HG03097 (cell line): ENCODE data around the gene MCTP2.

Experiments used
- ATAC-seq: cut with Tn5 transposase; IDR thresholded peaks from one replicate; pipeline ENCODE4 v1.9.1; 2021; ENCODE audit not compliant: unreplicated experiment, low FRiP score

Gene MCTP2

GRCh38 chr15:94381384-94381783 is 150.0 kb downstream of the MCTP2 start:
- ATAC-seq = no peak

DNA sequence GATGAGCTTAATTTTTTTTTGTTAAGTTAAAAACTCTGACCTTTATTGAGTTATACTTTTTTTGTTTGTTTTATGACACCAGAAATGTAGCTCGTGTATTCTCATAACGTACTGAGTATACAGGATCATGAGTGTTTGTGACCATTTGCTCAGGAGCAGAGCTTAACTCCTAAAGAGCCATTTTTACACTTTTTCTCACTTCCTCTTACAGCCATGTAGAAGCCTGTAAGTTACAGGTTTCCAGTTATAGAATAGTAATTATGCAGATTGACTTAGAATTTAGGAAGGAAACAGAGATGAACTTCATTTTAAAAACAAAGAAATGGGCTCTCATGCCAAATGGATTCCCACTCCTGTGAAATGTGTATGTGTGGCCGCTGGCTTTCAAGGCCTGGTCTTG is 151.7 kb downstream of the MCTP2 start:
- ATAC-seq = no peak

DNA sequence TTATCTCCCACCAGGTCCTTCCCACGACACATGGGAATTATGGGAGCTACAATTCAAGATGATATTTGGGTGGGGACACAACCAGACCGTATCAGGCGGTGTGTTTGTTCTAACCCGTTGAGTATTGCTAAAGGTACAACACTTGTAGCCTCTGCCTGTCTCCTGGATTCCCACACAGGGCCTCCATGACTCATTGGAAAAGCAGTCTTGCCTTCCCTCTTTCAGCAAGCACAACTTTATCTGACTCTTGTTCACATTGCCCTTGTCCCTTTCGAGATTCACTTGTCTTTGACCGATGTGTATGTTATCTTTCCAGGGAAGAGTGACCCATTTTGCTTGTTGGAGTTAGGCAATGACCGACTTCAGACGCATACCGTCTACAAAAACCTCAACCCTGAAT is 152.3 kb downstream of the MCTP2 start:
- ATAC-seq = no peak

- no peak for ATAC-seq
Measured at GRCh38 chr15:94385441-94385840, 154.1 kb downstream of the MCTP2 start.

- no peak for ATAC-seq
Measured at GRCh38 chr15:94386351-94386750, 155.0 kb downstream of the MCTP2 start.

- ATAC-seq = no peak
Measured at GRCh38 chr15:94387442-94387841, 156.1 kb downstream of the MCTP2 start.

- ATAC-seq = no peak
Measured at GRCh38 chr15:94387849-94388441, 156.6 kb downstream of the MCTP2 start.

GRCh38 chr15:94395640-94396039 is 164.3 kb downstream of the MCTP2 start:
- ATAC-seq = no peak

DNA sequence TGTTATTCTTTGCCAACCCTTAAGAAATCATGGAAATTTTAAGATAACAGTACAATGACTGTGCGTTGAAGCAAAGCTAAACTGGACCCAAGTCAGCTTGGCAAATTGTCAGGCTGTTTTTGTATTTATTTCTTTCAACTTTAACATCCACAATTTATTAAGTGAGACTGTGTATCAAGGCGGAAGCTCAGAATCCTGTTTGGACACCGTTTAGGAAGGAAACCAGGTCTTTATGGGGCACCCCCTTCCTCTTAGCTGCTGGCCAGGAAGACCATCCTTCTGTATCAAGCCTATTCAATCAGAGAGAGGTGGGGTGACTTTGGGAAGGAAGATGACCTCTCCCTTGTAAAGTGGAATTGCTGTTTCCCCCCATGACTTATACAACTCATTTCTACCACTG is 166.0 kb downstream of the MCTP2 start:
- ATAC-seq = no peak

- ATAC-seq = no peak
Measured at GRCh38 chr15:94398001-94398400, 166.6 kb downstream of the MCTP2 start.

DNA sequence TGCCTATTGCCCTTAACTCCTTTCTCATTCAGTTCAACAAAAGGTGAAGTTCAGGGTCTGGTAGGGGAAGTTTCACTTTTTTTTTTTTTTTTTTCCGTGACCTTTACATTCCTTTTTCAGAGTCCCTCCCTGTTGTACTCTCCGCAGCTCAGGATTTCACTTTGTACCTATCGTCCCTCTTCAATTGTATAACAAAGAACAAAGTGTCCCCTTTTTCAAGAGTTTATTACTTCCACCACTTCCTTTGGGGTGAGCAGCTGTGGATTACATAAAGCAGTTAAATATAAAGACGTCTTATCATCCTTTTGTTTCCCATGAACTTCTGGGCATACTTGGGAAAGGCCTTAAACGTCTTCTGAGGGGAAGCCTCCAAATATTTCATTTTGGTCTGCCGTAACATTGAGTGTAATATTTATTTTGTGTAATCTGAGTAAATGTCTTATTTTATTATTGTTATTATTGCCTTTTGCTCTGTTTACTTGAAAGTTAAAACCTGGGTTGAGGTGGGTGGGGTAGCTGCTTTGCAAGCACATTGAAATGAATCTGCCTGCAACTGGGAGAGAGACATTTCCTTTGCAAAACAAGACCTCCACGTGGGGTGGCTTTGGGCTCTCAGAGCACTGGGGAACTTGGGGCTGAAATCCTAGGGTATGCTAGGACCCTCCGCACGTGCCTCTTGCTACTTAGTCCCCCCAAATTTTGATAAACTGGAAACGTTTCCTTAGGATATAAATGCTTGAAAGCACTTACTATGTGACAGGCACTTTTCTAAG is 169.4 kb downstream of the MCTP2 start:
- ATAC-seq = no peak

DNA sequence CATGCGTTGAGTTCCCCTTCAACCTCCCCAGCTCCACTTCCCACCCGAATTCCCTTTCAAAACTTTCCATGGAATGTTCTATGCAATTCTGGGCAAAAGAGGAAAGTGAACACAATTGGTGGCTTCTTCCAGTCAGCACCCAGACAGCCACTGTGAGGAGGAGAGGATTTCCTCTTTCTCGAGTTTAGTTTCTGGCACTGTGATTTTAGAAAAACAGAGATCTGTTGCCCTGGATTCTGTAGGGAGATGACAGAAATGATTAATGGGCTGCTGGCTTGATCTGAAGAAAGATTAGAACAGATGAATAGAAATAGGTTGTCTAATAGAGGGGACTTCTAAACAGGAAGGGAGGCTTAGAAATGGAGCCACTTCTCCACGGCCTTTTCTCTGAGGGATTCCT is 172.0 kb downstream of the MCTP2 start:
- no peak for ATAC-seq

- no peak for ATAC-seq
Measured at GRCh38 chr15:94404733-94405283, 173.4 kb downstream of the MCTP2 start.

- no peak for ATAC-seq
Measured at GRCh38 chr15:94411285-94411684, 179.9 kb downstream of the MCTP2 start.

DNA sequence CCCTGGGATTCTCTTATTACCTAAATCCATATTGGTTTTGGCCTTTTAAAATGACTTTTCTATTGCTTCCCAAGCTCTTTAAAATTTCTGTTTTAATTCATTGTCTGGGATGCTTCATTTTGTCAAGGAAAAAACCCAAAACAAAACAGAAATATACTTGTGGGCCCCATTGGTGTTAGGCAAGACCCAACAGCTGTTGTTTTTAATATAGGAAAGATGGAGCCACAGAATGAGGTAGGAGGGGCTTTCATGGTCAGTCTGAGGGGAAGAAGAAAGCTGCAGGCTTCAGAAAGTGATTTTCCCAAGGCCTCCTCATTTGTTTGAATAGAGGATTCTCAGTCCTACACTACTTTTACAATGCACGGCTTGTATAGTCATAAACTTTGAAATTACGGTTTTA is 180.5 kb downstream of the MCTP2 start:
- no peak for ATAC-seq

DNA sequence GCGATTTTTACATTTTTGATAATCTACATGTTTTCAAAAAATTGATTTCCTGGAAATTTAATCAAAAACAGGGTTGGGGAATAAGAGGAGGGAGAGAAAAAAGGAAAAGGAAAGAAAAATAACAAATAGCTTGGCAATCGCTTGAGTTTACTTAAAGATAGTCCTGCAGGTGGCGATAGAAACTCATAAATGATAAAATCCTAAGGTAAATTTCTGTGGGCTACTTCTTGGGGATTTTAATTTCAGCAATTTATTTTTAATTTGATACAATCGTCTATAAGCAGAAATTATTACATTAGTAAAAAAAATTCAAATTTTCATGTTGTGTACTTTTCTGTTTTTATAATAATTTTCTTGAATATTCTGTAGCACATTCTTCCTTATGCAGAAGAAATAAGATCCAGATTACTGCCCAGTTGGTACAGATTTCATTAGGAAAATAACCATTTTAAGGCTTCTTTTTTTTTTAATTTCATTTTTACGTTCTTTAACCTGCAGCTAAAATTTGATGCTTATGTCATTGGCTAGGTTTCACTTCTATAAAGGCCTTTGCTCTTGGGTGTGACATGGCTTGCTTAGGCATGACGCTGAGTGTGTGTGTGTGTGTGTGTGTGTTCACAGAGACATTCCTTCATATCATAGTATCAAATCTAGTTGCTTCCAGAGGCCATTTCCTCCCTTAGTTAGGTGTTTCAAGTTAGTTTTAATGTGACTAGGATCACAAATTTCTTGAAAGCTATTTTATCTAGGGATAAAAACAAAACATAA is 181.8 kb downstream of the MCTP2 start:
- no peak for ATAC-seq

- no peak for ATAC-seq
Measured at GRCh38 chr15:94414916-94415315, 183.6 kb downstream of the MCTP2 start.

DNA sequence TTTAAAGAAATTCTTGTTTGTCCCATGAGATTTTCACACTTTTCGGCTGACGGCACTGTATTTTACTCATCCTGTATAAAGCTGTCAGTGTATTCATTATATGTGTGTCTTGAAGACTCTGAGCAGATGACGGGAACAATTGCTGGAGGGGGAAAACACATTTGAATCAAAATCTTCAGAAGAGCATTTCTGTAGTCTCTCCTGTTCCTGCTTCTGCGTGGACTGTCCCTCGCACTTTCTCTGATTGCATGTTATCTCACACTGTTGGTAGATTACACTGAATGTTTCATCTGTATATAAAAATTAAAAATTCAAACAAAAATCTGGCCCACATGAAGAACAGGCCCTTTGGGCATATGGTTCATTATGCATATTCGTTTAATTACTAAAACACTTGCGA is 184.9 kb downstream of the MCTP2 start:
- ATAC-seq = no peak

DNA sequence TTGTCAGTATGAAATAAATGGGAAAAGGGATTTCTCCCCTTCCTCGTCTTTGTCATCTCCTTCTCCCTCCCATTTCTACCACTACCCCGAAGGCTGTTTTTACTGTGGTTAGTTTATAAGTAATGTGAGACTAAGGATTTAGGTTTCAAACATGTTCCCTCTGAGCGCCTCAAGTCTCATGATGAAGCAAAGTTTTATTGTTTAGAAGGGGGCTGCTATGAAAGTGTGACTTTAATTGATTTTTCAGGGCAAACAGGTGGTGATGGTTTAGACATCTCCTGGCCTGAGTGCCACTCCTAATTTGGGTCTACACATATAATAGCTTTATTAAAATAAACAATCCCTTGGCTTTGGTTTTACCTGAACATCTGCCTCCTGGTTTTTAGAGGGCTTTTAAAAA is 185.5 kb downstream of the MCTP2 start:
- no peak for ATAC-seq

- ATAC-seq = no peak
Measured at GRCh38 chr15:94417501-94418293, 186.3 kb downstream of the MCTP2 start.

DNA sequence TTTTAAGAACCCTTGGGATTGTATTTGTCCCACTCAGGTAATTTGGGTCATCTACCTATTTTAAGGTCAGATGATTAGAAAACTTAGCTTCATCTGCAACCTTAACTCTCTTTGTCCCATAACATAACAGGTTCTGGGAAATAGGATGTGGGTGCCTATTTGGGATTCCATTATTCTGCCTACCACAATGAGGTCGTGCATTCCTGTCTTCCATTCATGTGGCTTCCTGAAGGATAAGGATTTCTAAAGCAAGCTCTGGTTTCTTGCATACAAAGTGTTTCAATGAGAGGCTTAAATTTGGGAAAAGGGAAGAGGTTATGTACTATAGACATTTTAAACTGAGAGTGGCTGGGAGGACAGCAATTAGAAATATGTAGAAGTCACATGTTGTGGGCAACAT is 190.3 kb downstream of the MCTP2 start:
- no peak for ATAC-seq
